GM19372 (cell line): ENCODE data around the gene USP19.

Experiments
- ATAC-seq: cut with Tn5 transposase; IDR thresholded peaks from one replicate; pipeline ENCODE4 v1.9.1; 2021; ENCODE audit warnings: mild to moderate bottlenecking, low read depth, moderate library complexity; ENCODE audit not compliant: unreplicated experiment

USP19 gene

GRCh38 chr3:49104427-49105291, 16.0 kb downstream of the USP19 start, which contains the start of gene QARS1:
QARS1 (minus strand) TSS chr3:49104757; CDS start chr3:49104733, 24 bp downstream.
- peak; percentile 88 for ATAC-seq

GRCh38 chr3:49104052-49104426, 16.6 kb downstream of the USP19 start:
- no peak for ATAC-seq

- ATAC-seq = no peak
These were observed 20.5 kb downstream of the USP19 start for GRCh38 chr3:49100046-49100615.

- no peak for ATAC-seq
These were observed 21.6 kb downstream of the USP19 start for GRCh38 chr3:49098910-49099630.

- no peak for ATAC-seq
These were observed 22.2 kb downstream of the USP19 start for GRCh38 chr3:49098429-49098828.

GRCh38 chr3:49093853-49094767, 26.5 kb downstream of the USP19 start, which contains the start of gene QRICH1:
QRICH1 (minus strand) TSS chr3:49094071; CDS start chr3:49077017, 17,054 bp downstream.
- peak; percentile 73 for ATAC-seq

GRCh38 chr3:49092938-49093852, 27.4 kb downstream of the USP19 start:
- peak; percentile 37 for ATAC-seq

GRCh38 chr3:49081429-49081828, 39.2 kb downstream of the USP19 start:
- no peak for ATAC-seq

- ATAC-seq = no peak
These were observed 41.4 kb downstream of the USP19 start for GRCh38 chr3:49079270-49079669.

- ATAC-seq = no peak
These were observed 44.0 kb downstream of the USP19 start for GRCh38 chr3:49076646-49077045.

GRCh38 chr3:49076116-49076515, 44.5 kb downstream of the USP19 start:
- ATAC-seq = no peak
